GM23338 (cell line): ENCODE data around the gene GAB2. TPM values are rescaled to one million over a fixed set of nuclear protein-coding genes. Genes with fewer than 3 reads are reported as not detected.

Experiments used
- ATAC-seq: fragments of 200-7000 bp; cut with Tn5 transposase; 3 replicates; pipeline ENCODE4 v1.9.1; 2020
- DNase-seq: peaks from one replicate; pipeline ENCODE4 v3.0.0-alpha.2; 2015; ENCODE audit warnings: low spot score
- H2AFZ ChIP-seq: fragments of 200-600 bp; sonication (generic); 2 replicates; pipeline ENCODE4 v1.8.0; 2016; ENCODE audit warnings: antibody characterized with exemption, mild to moderate bottlenecking, moderate library complexity
- H3F3A ChIP-seq: fragments of 200-600 bp; sonication (generic); replicated peaks from 2 replicates; pipeline ENCODE4 v1.8.0; 2017; ENCODE audit warnings: antibody characterized with exemption, mixed run types, low read depth
- H3K27ac ChIP-seq: fragments of 200-600 bp; sonication (generic); 2 replicates; pipeline ENCODE4 v1.6.1; 2016; ENCODE audit warnings: low read depth
- H3K27me3 ChIP-seq: fragments of 200-600 bp; sonication (generic); 2 replicates; pipeline ENCODE4 v1.8.0; 2016; ENCODE audit warnings: mild to moderate bottlenecking, mixed run types, moderate library complexity; ENCODE audit not compliant: insufficient read depth
- H3K36me3 ChIP-seq: fragments of 200-600 bp; sonication (generic); 2 replicates; pipeline ENCODE4 v1.8.0; 2016; ENCODE audit warnings: mild to moderate bottlenecking; ENCODE audit not compliant: insufficient read depth
- H3K4me1 ChIP-seq: fragments of 200-600 bp; sonication (generic); 2 replicates; pipeline ENCODE4 v1.8.0; 2016; ENCODE audit warnings: mild to moderate bottlenecking, moderate library complexity; ENCODE audit not compliant: insufficient read depth
- H3K4me2 ChIP-seq: fragments of 200-600 bp; sonication (generic); 2 replicates; pipeline ENCODE4 v1.7.1; 2017; ENCODE audit warnings: mixed run types
- H3K4me3 ChIP-seq: fragments of 200-600 bp; sonication (generic); 2 replicates; pipeline ENCODE4 v1.6.1; 2016; ENCODE audit warnings: mixed run types
- H3K79me2 ChIP-seq: fragments of 200-600 bp; sonication (generic); replicated peaks from 2 replicates; pipeline ENCODE4 v1.8.0; 2017; ENCODE audit warnings: mild to moderate bottlenecking; ENCODE audit not compliant: insufficient read depth
- H3K9me2 ChIP-seq: fragments of 200-600 bp; sonication (generic); 2 replicates; pipeline ENCODE4 v1.8.0; 2017; ENCODE audit not compliant: insufficient read depth
- H4K20me1 ChIP-seq: fragments of 200-600 bp; sonication (generic); replicated peaks from 2 replicates; pipeline ENCODE4 v1.8.0; 2017; ENCODE audit warnings: mild to moderate bottlenecking; ENCODE audit not compliant: insufficient read depth
- H3K27ac Mint-ChIP-seq: 2 replicates; pipeline ENCODE4 v1.8.0; 2020; ENCODE audit warnings: inconsistent platforms, mild to moderate bottlenecking, moderate library complexity, mixed read lengths
- H3K27me3 Mint-ChIP-seq: 3 replicates; pipeline ENCODE4 v1.8.0; 2022; ENCODE audit warnings: low read depth, mild to moderate bottlenecking, moderate library complexity, mixed read lengths, inconsistent platforms; ENCODE audit not compliant: insufficient read depth, poor library complexity
- H3K36me3 Mint-ChIP-seq: 3 replicates; pipeline ENCODE4 v1.8.0; 2021; ENCODE audit warnings: low read depth, mild to moderate bottlenecking, inconsistent platforms, moderate library complexity, mixed read lengths
- H3K4me1 Mint-ChIP-seq: 3 replicates; pipeline ENCODE4 v1.8.0; 2020; ENCODE audit warnings: mild to moderate bottlenecking, inconsistent platforms, mixed read lengths
- H3K4me3 Mint-ChIP-seq: 3 replicates; pipeline ENCODE4 v1.8.0; 2021; ENCODE audit warnings: moderate library complexity, mild to moderate bottlenecking, inconsistent platforms, mixed read lengths
- H3K9me3 Mint-ChIP-seq: 3 replicates; pipeline ENCODE4 v1.8.0; 2020; ENCODE audit warnings: moderate library complexity, mild to moderate bottlenecking, inconsistent platforms, mixed read lengths
- CREB1 ChIP-seq: fragments of 250-450 bp; sonication (Bioruptor Pico); IDR thresholded peaks from 2 replicates; pipeline ENCODE4 v1.5.0; 2020; ENCODE audit warnings: low read depth, mild to moderate bottlenecking, moderate library complexity
- CTCF ChIP-seq, 2 experiments: fragments of 200-600 bp in 1 of 2; sonication (generic) in 1 of 2; conservative IDR thresholded peaks; 2 replicates each; pipeline versions ENCODE4 v1.5.1 to v1.6.1; 2016 to 2017; ENCODE audit warnings: antibody characterized with exemption in 2 of 2, low read depth in 2 of 2, mild to moderate bottlenecking in 2 of 2, moderate library complexity in 1 of 2
- ETS1 ChIP-seq: IDR thresholded peaks from 2 replicates; pipeline ENCODE4 v1.6.1; 2016; ENCODE audit warnings: antibody characterized with exemption
- EZH2 ChIP-seq: fragments of 200-600 bp; sonication (generic); IDR thresholded peaks from one replicate; pipeline ENCODE4 v1.8.0; 2017; ENCODE audit warnings: antibody characterized with exemption, mild to moderate bottlenecking, low read depth; ENCODE audit not compliant: unreplicated experiment
- EZH2phosphoT487 ChIP-seq: fragments of 200-600 bp; sonication (generic); IDR thresholded peaks from one replicate; pipeline ENCODE4 v1.8.1; 2018; ENCODE audit warnings: antibody characterized with exemption; ENCODE audit not compliant: unreplicated experiment
- JUNB ChIP-seq: IDR thresholded peaks from one replicate; pipeline ENCODE4 v1.6.1; 2016; ENCODE audit warnings: antibody characterized with exemption; ENCODE audit not compliant: unreplicated experiment
- NANOG ChIP-seq: IDR thresholded peaks from 2 replicates; pipeline ENCODE4 v1.6.1; 2016; ENCODE audit warnings: antibody characterized with exemption, borderline replicate concordance
- POLR2AphosphoS5 ChIP-seq: IDR thresholded peaks from 2 replicates; pipeline ENCODE4 v1.6.1; 2016; ENCODE audit warnings: antibody characterized with exemption, low read depth
- REST ChIP-seq: IDR thresholded peaks from one replicate; pipeline ENCODE4 v1.6.1; 2018; ENCODE audit warnings: antibody characterized with exemption; ENCODE audit not compliant: unreplicated experiment
- STAT1 ChIP-seq: IDR thresholded peaks from one replicate; pipeline ENCODE4 v1.6.1; 2016; ENCODE audit warnings: antibody characterized with exemption; ENCODE audit not compliant: unreplicated experiment
- ZNF114 ChIP-seq: fragments of 250-450 bp; sonication (Bioruptor Pico); IDR thresholded peaks from 2 replicates; pipeline ENCODE4 v1.5.0; 2020; ENCODE audit warnings: mild to moderate bottlenecking, moderate library complexity
- ZNF331 ChIP-seq: fragments of 250-450 bp; sonication (Bioruptor Pico); IDR thresholded peaks from 2 replicates; pipeline ENCODE4 v1.5.0; 2020; ENCODE audit warnings: low read depth, mild to moderate bottlenecking, moderate library complexity
- ZNF462 ChIP-seq: fragments of 250-450 bp; sonication (Bioruptor Pico); IDR thresholded peaks from 2 replicates; pipeline ENCODE4 v1.5.0; 2020; ENCODE audit warnings: mild to moderate bottlenecking, moderate library complexity
- polyA plus RNA-seq: library from polyadenylated mRNA; unstranded; fragments of >200 nt; fragmentation: Nextera tagmentation; extraction: Ambion mirVana; gene quantifications from 2 replicates; pipeline ENCODE4 v1.2.1, GENCODE V29; 2016
- total RNA-seq: library from RNA; depleted of rRNA; stranded (reverse); fragments of >200 nt; shearing (Covaris generic); gene quantifications from 2 replicates; pipeline ENCODE4 v1.2.3, GENCODE V29; 2014

GAB2 gene
- total and polyA plus RNA-seq, 2 experiments from 2014 or later = 2.0 to 10.8 TPM

- TF ChIP-seq REST = no peak
- no peak for TF ChIP-seq JUNB
- TF ChIP-seq ZNF331 (CRISPR knock-in tag) = no peak
- TF ChIP-seq ZNF114 (CRISPR knock-in tag) = no peak
- no peak for TF ChIP-seq NANOG
Observed at GRCh38 chr11:78361228-78361627, 56.4 kb downstream of the GAB2 start (continued).

GRCh38 chr11:78359921-78360320 is 57.7 kb downstream of the GAB2 start:
- Histone ChIP-seq H3K4me1 (peaks cover 9% of the 10 kb centered on the region), H3K36me3 (no peaks in the 10 kb centered on the region), H3K27ac (no peak overlapping the region), H3K79me2 (no peaks in the 10 kb centered on the region; the same call in 1 of the 2 replicates), H2AFZ (no peak overlapping the region), H3F3A (no peaks in the 10 kb centered on the region), H4K20me1 (no peaks in the 10 kb centered on the region), H3K4me2 (no peak overlapping the region), H3K27me3 (no peaks in the 10 kb centered on the region), H3K9me2 (no peaks in the 10 kb centered on the region), H3K4me3 (no peak overlapping the region)
- Mint-ChIP-seq H3K4me3 (no peak overlapping the region), H3K27me3 (no peaks in the 10 kb centered on the region), H3K9me3 (peaks cover 11% of the 10 kb centered on the region), H3K4me1 (peaks cover 28% of the 10 kb centered on the region; the same call in 2 of the 3 replicates), H3K36me3 (peaks cover 4% of the 10 kb centered on the region; the same call in 2 of the 3 replicates), H3K27ac (peak overlapping the region; percentile 27)
- TF ChIP-seq JUNB = no peak
- no peak for TF ChIP-seq EZH2phosphoT487
- TF ChIP-seq ZNF462 (CRISPR knock-in tag) = no peak
- TF ChIP-seq POLR2AphosphoS5 = no peak
- TF ChIP-seq ZNF331 (CRISPR knock-in tag) = no peak
- no peak for TF ChIP-seq STAT1
- TF ChIP-seq EZH2 = no peak
- no peak for TF ChIP-seq ETS1
- TF ChIP-seq ZNF114 (CRISPR knock-in tag) = no peak
- TF ChIP-seq CTCF (conservative IDR thresholded peaks at IDR 0.05; ENCODE audit: low read depth in 2 of 2) = no peak
- TF ChIP-seq CREB1 (CRISPR knock-in tag) = no peak
- ATAC-seq (no peak), DNase-seq (no peak)
